GM23338 (cell line): ENCODE results near the gene KYAT1. TPM values are rescaled to one million over a fixed set of nuclear protein-coding genes. Genes with fewer than 3 reads are reported as not detected.

Experiments
- ATAC-seq: fragments of 200-7000 bp; cut with Tn5 transposase; 3 replicates; pipeline ENCODE4 v1.9.1; 2020
- DNase-seq: peaks from one replicate; pipeline ENCODE4 v3.0.0-alpha.2; 2015; ENCODE audit warnings: low spot score
- H2AFZ ChIP-seq: fragments of 200-600 bp; sonication (generic); 2 replicates; pipeline ENCODE4 v1.8.0; 2016; ENCODE audit warnings: antibody characterized with exemption, mild to moderate bottlenecking, moderate library complexity
- H3F3A ChIP-seq: fragments of 200-600 bp; sonication (generic); replicated peaks from 2 replicates; pipeline ENCODE4 v1.8.0; 2017; ENCODE audit warnings: antibody characterized with exemption, mixed run types, low read depth
- H3K27ac ChIP-seq: fragments of 200-600 bp; sonication (generic); 2 replicates; pipeline ENCODE4 v1.6.1; 2016; ENCODE audit warnings: low read depth
- H3K27me3 ChIP-seq: fragments of 200-600 bp; sonication (generic); 2 replicates; pipeline ENCODE4 v1.8.0; 2016; ENCODE audit warnings: mild to moderate bottlenecking, mixed run types, moderate library complexity; ENCODE audit not compliant: insufficient read depth
- H3K36me3 ChIP-seq: fragments of 200-600 bp; sonication (generic); 2 replicates; pipeline ENCODE4 v1.8.0; 2016; ENCODE audit warnings: mild to moderate bottlenecking; ENCODE audit not compliant: insufficient read depth
- H3K4me1 ChIP-seq: fragments of 200-600 bp; sonication (generic); 2 replicates; pipeline ENCODE4 v1.8.0; 2016; ENCODE audit warnings: mild to moderate bottlenecking, moderate library complexity; ENCODE audit not compliant: insufficient read depth
- H3K4me2 ChIP-seq: fragments of 200-600 bp; sonication (generic); 2 replicates; pipeline ENCODE4 v1.7.1; 2017; ENCODE audit warnings: mixed run types
- H3K4me3 ChIP-seq: fragments of 200-600 bp; sonication (generic); 2 replicates; pipeline ENCODE4 v1.6.1; 2016; ENCODE audit warnings: mixed run types
- H3K79me2 ChIP-seq: fragments of 200-600 bp; sonication (generic); replicated peaks from 2 replicates; pipeline ENCODE4 v1.8.0; 2017; ENCODE audit warnings: mild to moderate bottlenecking; ENCODE audit not compliant: insufficient read depth
- H3K9me2 ChIP-seq: fragments of 200-600 bp; sonication (generic); 2 replicates; pipeline ENCODE4 v1.8.0; 2017; ENCODE audit not compliant: insufficient read depth
- H4K20me1 ChIP-seq: fragments of 200-600 bp; sonication (generic); replicated peaks from 2 replicates; pipeline ENCODE4 v1.8.0; 2017; ENCODE audit warnings: mild to moderate bottlenecking; ENCODE audit not compliant: insufficient read depth
- H3K27ac Mint-ChIP-seq: 2 replicates; pipeline ENCODE4 v1.8.0; 2020; ENCODE audit warnings: inconsistent platforms, mild to moderate bottlenecking, moderate library complexity, mixed read lengths
- H3K27me3 Mint-ChIP-seq: 3 replicates; pipeline ENCODE4 v1.8.0; 2022; ENCODE audit warnings: low read depth, mild to moderate bottlenecking, moderate library complexity, mixed read lengths, inconsistent platforms; ENCODE audit not compliant: insufficient read depth, poor library complexity
- H3K36me3 Mint-ChIP-seq: 3 replicates; pipeline ENCODE4 v1.8.0; 2021; ENCODE audit warnings: low read depth, mild to moderate bottlenecking, inconsistent platforms, moderate library complexity, mixed read lengths
- H3K4me1 Mint-ChIP-seq: 3 replicates; pipeline ENCODE4 v1.8.0; 2020; ENCODE audit warnings: mild to moderate bottlenecking, inconsistent platforms, mixed read lengths
- H3K4me3 Mint-ChIP-seq: 3 replicates; pipeline ENCODE4 v1.8.0; 2021; ENCODE audit warnings: moderate library complexity, mild to moderate bottlenecking, inconsistent platforms, mixed read lengths
- H3K9me3 Mint-ChIP-seq: 3 replicates; pipeline ENCODE4 v1.8.0; 2020; ENCODE audit warnings: moderate library complexity, mild to moderate bottlenecking, inconsistent platforms, mixed read lengths
- EZH2 ChIP-seq: fragments of 200-600 bp; sonication (generic); IDR thresholded peaks from one replicate; pipeline ENCODE4 v1.8.0; 2017; ENCODE audit warnings: antibody characterized with exemption, mild to moderate bottlenecking, low read depth; ENCODE audit not compliant: unreplicated experiment
- JUNB ChIP-seq: IDR thresholded peaks from one replicate; pipeline ENCODE4 v1.6.1; 2016; ENCODE audit warnings: antibody characterized with exemption; ENCODE audit not compliant: unreplicated experiment
- NANOG ChIP-seq: IDR thresholded peaks from 2 replicates; pipeline ENCODE4 v1.6.1; 2016; ENCODE audit warnings: antibody characterized with exemption, borderline replicate concordance
- POLR2AphosphoS5 ChIP-seq: IDR thresholded peaks from 2 replicates; pipeline ENCODE4 v1.6.1; 2016; ENCODE audit warnings: antibody characterized with exemption, low read depth
- STAT1 ChIP-seq: IDR thresholded peaks from one replicate; pipeline ENCODE4 v1.6.1; 2016; ENCODE audit warnings: antibody characterized with exemption; ENCODE audit not compliant: unreplicated experiment
- ZNF114 ChIP-seq: fragments of 250-450 bp; sonication (Bioruptor Pico); IDR thresholded peaks from 2 replicates; pipeline ENCODE4 v1.5.0; 2020; ENCODE audit warnings: mild to moderate bottlenecking, moderate library complexity
- ZNF331 ChIP-seq: fragments of 250-450 bp; sonication (Bioruptor Pico); IDR thresholded peaks from 2 replicates; pipeline ENCODE4 v1.5.0; 2020; ENCODE audit warnings: low read depth, mild to moderate bottlenecking, moderate library complexity
- polyA plus RNA-seq: library from polyadenylated mRNA; unstranded; fragments of >200 nt; fragmentation: Nextera tagmentation; extraction: Ambion mirVana; gene quantifications from 2 replicates; pipeline ENCODE4 v1.2.1, GENCODE V29; 2016
- total RNA-seq: library from RNA; depleted of rRNA; stranded (reverse); fragments of >200 nt; shearing (Covaris generic); gene quantifications from 2 replicates; pipeline ENCODE4 v1.2.3, GENCODE V29; 2014
- TF ChIP-seq, protein P1 (sequence below): IDR thresholded peaks from 2 replicates; pipeline ENCODE4 v1.6.1; 2016; ENCODE audit warnings: antibody characterized with exemption
- TF ChIP-seq, protein P2 (sequence below): fragments of 250-450 bp; sonication (Bioruptor Pico); IDR thresholded peaks from 2 replicates; pipeline ENCODE4 v1.5.0; 2020; ENCODE audit warnings: mild to moderate bottlenecking, moderate library complexity
- TF ChIP-seq, protein P3 (sequence below): IDR thresholded peaks from one replicate; pipeline ENCODE4 v1.6.1; 2018; ENCODE audit warnings: antibody characterized with exemption; ENCODE audit not compliant: unreplicated experiment

Gene KYAT1
- total and polyA plus RNA-seq, 2 experiments from 2014 or later: 26.1 to 34.0 TPM

DNA sequence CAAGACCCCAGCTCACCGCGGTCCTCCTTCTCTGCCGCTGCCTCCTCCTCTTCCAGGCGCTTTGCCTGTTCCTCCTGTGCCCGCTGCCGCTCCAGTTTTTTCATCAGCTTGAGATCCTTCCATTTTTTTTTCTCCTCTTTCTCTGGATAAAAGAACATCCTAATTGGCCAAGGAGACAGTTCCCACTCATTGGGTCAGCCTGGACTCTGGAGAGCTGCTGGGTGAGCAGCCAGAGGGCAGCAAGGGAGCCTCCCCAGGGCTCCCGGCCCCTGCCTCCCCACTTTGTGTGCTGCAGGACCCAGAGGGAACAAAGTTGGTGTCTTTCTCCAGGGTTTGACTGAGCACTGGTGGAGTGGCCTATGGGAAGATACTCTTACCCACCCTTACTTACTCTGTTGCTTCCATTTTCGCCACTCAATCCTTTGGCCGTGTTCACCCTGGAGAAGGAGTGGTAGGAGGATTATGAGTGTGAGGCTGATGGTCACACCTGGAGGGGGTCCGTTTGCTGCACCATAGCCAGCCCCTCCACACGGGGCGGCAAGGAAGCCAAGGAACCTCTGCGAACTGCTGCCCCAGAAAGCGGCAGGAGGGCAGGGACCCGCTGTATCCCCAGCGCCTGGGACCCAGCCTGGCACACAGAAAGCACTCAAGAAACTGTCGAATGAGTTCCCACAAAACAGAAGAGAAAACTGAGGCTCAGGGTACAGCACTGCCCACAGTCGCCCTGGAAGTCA lies 52.9 kb downstream of the KYAT1 start:
- H3K79me2 ChIP-seq: peaks cover 8% of the 10 kb centered on the region
- no peaks in the 10 kb centered on the region; the same call in 2 of the 3 replicates for H3K9me3 Mint-ChIP-seq
- peaks cover 7% of the 10 kb centered on the region for H3K4me1 Mint-ChIP-seq
- H3K27me3 ChIP-seq: no peaks in the 10 kb centered on the region
- H3K4me3 Mint-ChIP-seq: peak overlapping the region; percentile 96
- peak overlapping the region; percentile 77; the same call in 1 of the 2 replicates for H3K27ac ChIP-seq
- H3K36me3 ChIP-seq: peaks cover 14% of the 10 kb centered on the region
- H3K27me3 Mint-ChIP-seq: peaks cover 9% of the 10 kb centered on the region
- H3K27ac Mint-ChIP-seq: peak overlapping the region; percentile 97
- H2AFZ ChIP-seq: peak overlapping the region; percentile 84; the same call in 1 of the 2 replicates
- no peak for TF ChIP-seq EZH2
- no peak for TF ChIP-seq POLR2AphosphoS5
- TF ChIP-seq ZNF331 (CRISPR knock-in tag): no peak
- TF ChIP-seq, protein P1, sequence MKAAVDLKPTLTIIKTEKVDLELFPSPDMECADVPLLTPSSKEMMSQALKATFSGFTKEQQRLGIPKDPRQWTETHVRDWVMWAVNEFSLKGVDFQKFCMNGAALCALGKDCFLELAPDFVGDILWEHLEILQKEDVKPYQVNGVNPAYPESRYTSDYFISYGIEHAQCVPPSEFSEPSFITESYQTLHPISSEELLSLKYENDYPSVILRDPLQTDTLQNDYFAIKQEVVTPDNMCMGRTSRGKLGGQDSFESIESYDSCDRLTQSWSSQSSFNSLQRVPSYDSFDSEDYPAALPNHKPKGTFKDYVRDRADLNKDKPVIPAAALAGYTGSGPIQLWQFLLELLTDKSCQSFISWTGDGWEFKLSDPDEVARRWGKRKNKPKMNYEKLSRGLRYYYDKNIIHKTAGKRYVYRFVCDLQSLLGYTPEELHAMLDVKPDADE: no peak
- no peak for TF ChIP-seq NANOG
- peak overlapping the region; percentile 98 for H3K4me3 ChIP-seq
- H3F3A ChIP-seq: 0 out of 2 replicates have a peak, but pooled peaks cover 8% of the 10 kb centered on the region
- no peaks in the 10 kb centered on the region for H3K9me2 ChIP-seq
- H3K36me3 Mint-ChIP-seq: peaks cover 59% of the 10 kb centered on the region
- DNase-seq (no peak), ATAC-seq (peak; percentile 15)
- H3K4me1 ChIP-seq: no peaks in the 10 kb centered on the region
- H3K4me2 ChIP-seq: peak overlapping the region; percentile 98
- 0 out of 2 replicates have a peak, but pooled peaks cover 4% of the 10 kb centered on the region for H4K20me1 ChIP-seq

DNA sequence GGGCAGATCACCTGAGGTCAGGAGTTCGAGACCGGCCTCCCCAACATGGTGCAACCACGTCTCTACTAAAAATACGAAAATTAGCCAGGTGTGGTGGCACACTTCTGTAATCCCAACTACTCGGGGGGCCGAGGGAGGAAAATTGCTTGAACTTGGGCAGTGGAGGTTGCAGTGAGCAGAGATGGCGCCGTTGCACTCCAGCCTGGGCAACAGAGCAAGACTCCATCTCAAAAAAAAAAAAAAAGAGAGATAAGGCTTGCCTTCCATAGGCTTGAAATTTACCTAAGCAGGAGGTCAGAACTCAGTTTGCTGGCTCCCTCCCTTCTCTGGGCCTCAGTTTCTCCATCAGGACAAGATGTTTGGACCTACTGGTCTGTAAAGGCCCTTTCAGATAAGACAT lies 53.5 kb downstream of the KYAT1 start:
- H3K36me3 Mint-ChIP-seq: peaks cover 59% of the 10 kb centered on the region
- Histone ChIP-seq H4K20me1 (0 out of 2 replicates have a peak, but pooled peaks cover 4% of the 10 kb centered on the region), H3K79me2 (peaks cover 8% of the 10 kb centered on the region), H3K9me2 (no peaks in the 10 kb centered on the region), H3K36me3 (peaks cover 14% of the 10 kb centered on the region), H2AFZ (no peak overlapping the region), H3F3A (0 out of 2 replicates have a peak, but pooled peaks cover 8% of the 10 kb centered on the region), H3K4me1 (no peaks in the 10 kb centered on the region), H3K27ac (no peak overlapping the region; the same call in 1 of the 2 replicates), H3K4me2 (peak overlapping the region; percentile 98), H3K27me3 (no peaks in the 10 kb centered on the region), H3K4me3 (peak overlapping the region; percentile 98)
- DNase-seq (no peak), ATAC-seq (no peak)
- peaks cover 7% of the 10 kb centered on the region for H3K4me1 Mint-ChIP-seq
- peaks cover 10% of the 10 kb centered on the region for H3K27me3 Mint-ChIP-seq
- H3K9me3 Mint-ChIP-seq: no peaks in the 10 kb centered on the region; the same call in 2 of the 3 replicates
- peak overlapping the region; percentile 96 for H3K4me3 Mint-ChIP-seq
- H3K27ac Mint-ChIP-seq: no peak overlapping the region
- TF ChIP-seq ZNF114 (CRISPR knock-in tag) (no peak), NANOG (no peak), STAT1 (no peak), POLR2AphosphoS5 (no peak), JUNB (no peak), ZNF331 (CRISPR knock-in tag) (no peak)
- TF ChIP-seq, protein P2, sequence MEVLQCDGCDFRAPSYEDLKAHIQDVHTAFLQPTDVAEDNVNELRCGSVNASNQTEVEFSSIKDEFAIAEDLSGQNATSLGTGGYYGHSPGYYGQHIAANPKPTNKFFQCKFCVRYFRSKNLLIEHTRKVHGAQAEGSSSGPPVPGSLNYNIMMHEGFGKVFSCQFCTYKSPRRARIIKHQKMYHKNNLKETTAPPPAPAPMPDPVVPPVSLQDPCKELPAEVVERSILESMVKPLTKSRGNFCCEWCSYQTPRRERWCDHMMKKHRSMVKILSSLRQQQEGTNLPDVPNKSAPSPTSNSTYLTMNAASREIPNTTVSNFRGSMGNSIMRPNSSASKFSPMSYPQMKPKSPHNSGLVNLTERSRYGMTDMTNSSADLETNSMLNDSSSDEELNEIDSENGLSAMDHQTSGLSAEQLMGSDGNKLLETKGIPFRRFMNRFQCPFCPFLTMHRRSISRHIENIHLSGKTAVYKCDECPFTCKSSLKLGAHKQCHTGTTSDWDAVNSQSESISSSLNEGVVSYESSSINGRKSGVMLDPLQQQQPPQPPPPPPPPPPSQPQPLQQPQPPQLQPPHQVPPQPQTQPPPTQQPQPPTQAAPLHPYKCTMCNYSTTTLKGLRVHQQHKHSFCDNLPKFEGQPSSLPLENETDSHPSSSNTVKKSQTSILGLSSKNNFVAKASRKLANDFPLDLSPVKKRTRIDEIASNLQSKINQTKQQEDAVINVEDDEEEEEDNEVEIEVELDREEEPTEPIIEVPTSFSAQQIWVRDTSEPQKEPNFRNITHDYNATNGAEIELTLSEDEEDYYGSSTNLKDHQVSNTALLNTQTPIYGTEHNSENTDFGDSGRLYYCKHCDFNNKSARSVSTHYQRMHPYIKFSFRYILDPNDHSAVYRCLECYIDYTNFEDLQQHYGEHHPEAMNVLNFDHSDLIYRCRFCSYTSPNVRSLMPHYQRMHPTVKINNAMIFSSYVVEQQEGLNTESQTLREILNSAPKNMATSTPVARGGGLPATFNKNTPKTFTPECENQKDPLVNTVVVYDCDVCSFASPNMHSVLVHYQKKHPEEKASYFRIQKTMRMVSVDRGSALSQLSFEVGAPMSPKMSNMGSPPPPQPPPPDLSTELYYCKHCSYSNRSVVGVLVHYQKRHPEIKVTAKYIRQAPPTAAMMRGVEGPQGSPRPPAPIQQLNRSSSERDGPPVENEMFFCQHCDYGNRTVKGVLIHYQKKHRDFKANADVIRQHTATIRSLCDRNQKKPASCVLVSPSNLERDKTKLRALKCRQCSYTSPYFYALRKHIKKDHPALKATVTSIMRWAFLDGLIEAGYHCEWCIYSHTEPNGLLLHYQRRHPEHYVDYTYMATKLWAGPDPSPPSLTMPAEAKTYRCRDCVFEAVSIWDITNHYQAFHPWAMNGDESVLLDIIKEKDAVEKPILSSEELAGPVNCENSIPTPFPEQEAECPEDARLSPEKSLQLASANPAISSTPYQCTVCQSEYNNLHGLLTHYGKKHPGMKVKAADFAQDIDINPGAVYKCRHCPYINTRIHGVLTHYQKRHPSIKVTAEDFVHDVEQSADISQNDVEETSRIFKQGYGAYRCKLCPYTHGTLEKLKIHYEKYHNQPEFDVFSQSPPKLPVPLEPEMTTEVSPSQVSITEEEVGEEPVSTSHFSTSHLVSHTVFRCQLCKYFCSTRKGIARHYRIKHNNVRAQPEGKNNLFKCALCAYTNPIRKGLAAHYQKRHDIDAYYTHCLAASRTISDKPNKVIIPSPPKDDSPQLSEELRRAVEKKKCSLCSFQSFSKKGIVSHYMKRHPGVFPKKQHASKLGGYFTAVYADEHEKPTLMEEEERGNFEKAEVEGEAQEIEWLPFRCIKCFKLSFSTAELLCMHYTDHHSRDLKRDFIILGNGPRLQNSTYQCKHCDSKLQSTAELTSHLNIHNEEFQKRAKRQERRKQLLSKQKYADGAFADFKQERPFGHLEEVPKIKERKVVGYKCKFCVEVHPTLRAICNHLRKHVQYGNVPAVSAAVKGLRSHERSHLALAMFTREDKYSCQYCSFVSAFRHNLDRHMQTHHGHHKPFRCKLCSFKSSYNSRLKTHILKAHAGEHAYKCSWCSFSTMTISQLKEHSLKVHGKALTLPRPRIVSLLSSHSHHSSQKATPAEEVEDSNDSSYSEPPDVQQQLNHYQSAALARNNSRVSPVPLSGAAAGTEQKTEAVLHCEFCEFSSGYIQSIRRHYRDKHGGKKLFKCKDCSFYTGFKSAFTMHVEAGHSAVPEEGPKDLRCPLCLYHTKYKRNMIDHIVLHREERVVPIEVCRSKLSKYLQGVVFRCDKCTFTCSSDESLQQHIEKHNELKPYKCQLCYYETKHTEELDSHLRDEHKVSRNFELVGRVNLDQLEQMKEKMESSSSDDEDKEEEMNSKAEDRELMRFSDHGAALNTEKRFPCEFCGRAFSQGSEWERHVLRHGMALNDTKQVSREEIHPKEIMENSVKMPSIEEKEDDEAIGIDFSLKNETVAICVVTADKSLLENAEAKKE: no peak
- TF ChIP-seq, protein P3, sequence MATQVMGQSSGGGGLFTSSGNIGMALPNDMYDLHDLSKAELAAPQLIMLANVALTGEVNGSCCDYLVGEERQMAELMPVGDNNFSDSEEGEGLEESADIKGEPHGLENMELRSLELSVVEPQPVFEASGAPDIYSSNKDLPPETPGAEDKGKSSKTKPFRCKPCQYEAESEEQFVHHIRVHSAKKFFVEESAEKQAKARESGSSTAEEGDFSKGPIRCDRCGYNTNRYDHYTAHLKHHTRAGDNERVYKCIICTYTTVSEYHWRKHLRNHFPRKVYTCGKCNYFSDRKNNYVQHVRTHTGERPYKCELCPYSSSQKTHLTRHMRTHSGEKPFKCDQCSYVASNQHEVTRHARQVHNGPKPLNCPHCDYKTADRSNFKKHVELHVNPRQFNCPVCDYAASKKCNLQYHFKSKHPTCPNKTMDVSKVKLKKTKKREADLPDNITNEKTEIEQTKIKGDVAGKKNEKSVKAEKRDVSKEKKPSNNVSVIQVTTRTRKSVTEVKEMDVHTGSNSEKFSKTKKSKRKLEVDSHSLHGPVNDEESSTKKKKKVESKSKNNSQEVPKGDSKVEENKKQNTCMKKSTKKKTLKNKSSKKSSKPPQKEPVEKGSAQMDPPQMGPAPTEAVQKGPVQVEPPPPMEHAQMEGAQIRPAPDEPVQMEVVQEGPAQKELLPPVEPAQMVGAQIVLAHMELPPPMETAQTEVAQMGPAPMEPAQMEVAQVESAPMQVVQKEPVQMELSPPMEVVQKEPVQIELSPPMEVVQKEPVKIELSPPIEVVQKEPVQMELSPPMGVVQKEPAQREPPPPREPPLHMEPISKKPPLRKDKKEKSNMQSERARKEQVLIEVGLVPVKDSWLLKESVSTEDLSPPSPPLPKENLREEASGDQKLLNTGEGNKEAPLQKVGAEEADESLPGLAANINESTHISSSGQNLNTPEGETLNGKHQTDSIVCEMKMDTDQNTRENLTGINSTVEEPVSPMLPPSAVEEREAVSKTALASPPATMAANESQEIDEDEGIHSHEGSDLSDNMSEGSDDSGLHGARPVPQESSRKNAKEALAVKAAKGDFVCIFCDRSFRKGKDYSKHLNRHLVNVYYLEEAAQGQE: no peak
